Liver (tissue), 9 donors: Measurements from ENCODE around the gene CROCC2. TPM values are rescaled to one million over a fixed set of nuclear protein-coding genes. Genes with fewer than 3 reads are reported as not detected.
A peak's percentile ranks its signal among the peaks of the same experiment; 100 is the strongest.

Experiments used
- DNase-seq: peaks from one replicate; pipeline ENCODE4 v3.0.0-alpha.2; 2017; ENCODE audit warnings: low spot score
- H3K27ac ChIP-seq, 2 donors: one replicate each; pipeline ENCODE4 v1.7.0; 2013; ENCODE audit warnings: inconsistent platforms in 2 of 2, low read length in 2 of 2, control low read depth in 1 of 2, low read depth in 1 of 2, mild to moderate bottlenecking in 1 of 2
- H3K27me3 ChIP-seq, 4 donors: one replicate each; pipeline versions ENCODE4 v1.6.1 to v1.7.0; 2013; ENCODE audit warnings: low read length in 3 of 4, inconsistent platforms in 1 of 4, mild to moderate bottlenecking in 1 of 4, moderate library complexity in 1 of 4; ENCODE audit not compliant: control insufficient read depth in 4 of 4, insufficient read depth in 4 of 4
- H3K36me3 ChIP-seq, 4 donors: one replicate each; pipeline versions ENCODE4 v1.6.1 to v1.7.0; 2013; ENCODE audit warnings: low read length in 3 of 4, mild to moderate bottlenecking in 3 of 4, low read depth in 1 of 4, moderate library complexity in 1 of 4; ENCODE audit not compliant: control insufficient read depth in 4 of 4, insufficient read depth in 3 of 4
- H3K4me1 ChIP-seq, 4 donors: one replicate each; pipeline versions ENCODE4 v1.6.1 to v1.7.0; 2013; ENCODE audit warnings: low read length in 3 of 4, mild to moderate bottlenecking in 3 of 4, moderate library complexity in 1 of 4; ENCODE audit not compliant: control insufficient read depth in 4 of 4, insufficient read depth in 4 of 4
- H3K4me3 ChIP-seq, 3 donors: one replicate each; pipeline versions ENCODE4 v1.6.1 to v1.7.0; 2013; ENCODE audit warnings: low read length in 3 of 3, control low read depth in 1 of 3, low read depth in 1 of 3, mild to moderate bottlenecking in 1 of 3
- H3K9ac ChIP-seq, 2 donors: one replicate each; pipeline ENCODE4 v1.7.0; 2013; ENCODE audit warnings: low read length in 2 of 2, mild to moderate bottlenecking in 2 of 2, moderate library complexity in 2 of 2, control low read depth in 1 of 2, low read depth in 1 of 2
- H3K9me3 ChIP-seq, 4 donors: one replicate each; pipeline versions ENCODE4 v1.6.1 to v1.7.0; 2013; ENCODE audit warnings: low read length in 3 of 4; ENCODE audit not compliant: control insufficient read depth in 4 of 4
- ATF3 ChIP-seq: IDR thresholded peaks from 2 replicates; pipeline ENCODE4 v1.6.1; 2016; ENCODE audit warnings: antibody characterized with exemption
- CTCF ChIP-seq: fragments of 150-350 bp; IDR thresholded peaks from 2 replicates; pipeline ENCODE4 v1.5.1; 2017; ENCODE audit warnings: improper control_type of control experiment, low read depth, low read length; ENCODE audit not compliant: missing input control
- EGR1 ChIP-seq, 2 donors: IDR thresholded peaks; 2 replicates each; pipeline ENCODE4 v1.6.1; 2016 to 2018; ENCODE audit warnings: antibody characterized with exemption in 2 of 2, low read depth in 2 of 2
- FOXA1 ChIP-seq: IDR thresholded peaks from 2 replicates; pipeline ENCODE4 v1.6.1; 2016; ENCODE audit warnings: antibody characterized with exemption
- FOXA2 ChIP-seq: IDR thresholded peaks from 2 replicates; pipeline ENCODE4 v1.6.1; 2016; ENCODE audit warnings: antibody characterized with exemption
- GABPA ChIP-seq, 2 donors: IDR thresholded peaks in 1 of 2; conservative IDR thresholded peaks in 1 of 2; 2 replicates each; pipeline ENCODE4 v1.6.1; 2016; ENCODE audit warnings: antibody characterized with exemption in 2 of 2, mild to moderate bottlenecking in 1 of 2, moderate library complexity in 1 of 2
- HNF4A ChIP-seq, 2 donors: conservative IDR thresholded peaks; 2 replicates each; pipeline ENCODE4 v1.6.1; 2016; ENCODE audit warnings: antibody characterized with exemption in 2 of 2, mild to moderate bottlenecking in 2 of 2
- HNF4G ChIP-seq: IDR thresholded peaks from 2 replicates; pipeline ENCODE4 v1.6.1; 2016; ENCODE audit warnings: antibody characterized with exemption
- JUND ChIP-seq, 2 donors: IDR thresholded peaks; 2 replicates each; pipeline ENCODE4 v1.6.1; 2016; ENCODE audit warnings: antibody characterized with exemption in 2 of 2
- MAX ChIP-seq: IDR thresholded peaks from 2 replicates; pipeline ENCODE4 v1.6.1; 2016; ENCODE audit warnings: antibody characterized with exemption
- NR2F2 ChIP-seq: IDR thresholded peaks from 2 replicates; pipeline ENCODE4 v1.6.1; 2016; ENCODE audit warnings: antibody characterized with exemption
- RAD21 ChIP-seq, 2 donors: IDR thresholded peaks; 2 replicates each; pipeline ENCODE4 v1.6.1; 2016; ENCODE audit warnings: antibody characterized with exemption in 2 of 2, mild to moderate bottlenecking in 2 of 2
- REST ChIP-seq: IDR thresholded peaks from 2 replicates; pipeline ENCODE4 v1.6.1; 2016; ENCODE audit warnings: antibody characterized with exemption, mild to moderate bottlenecking
- RXRA ChIP-seq, 2 donors: IDR thresholded peaks; 2 replicates each; pipeline ENCODE4 v1.6.1; 2017 to 2018; ENCODE audit warnings: antibody characterized with exemption in 2 of 2, mild to moderate bottlenecking in 1 of 2
- SP1 ChIP-seq: IDR thresholded peaks from 2 replicates; pipeline ENCODE4 v1.6.1; 2018; ENCODE audit warnings: antibody characterized with exemption, mild to moderate bottlenecking
- TAF1 ChIP-seq: conservative IDR thresholded peaks from 2 replicates; pipeline ENCODE4 v1.6.1; 2016; ENCODE audit warnings: antibody characterized with exemption, mild to moderate bottlenecking
- YY1 ChIP-seq: IDR thresholded peaks from 2 replicates; pipeline ENCODE4 v1.6.1; 2016; ENCODE audit warnings: antibody characterized with exemption, mild to moderate bottlenecking
- ZBTB33 ChIP-seq: IDR thresholded peaks from 2 replicates; pipeline ENCODE4 v1.6.1; 2016; ENCODE audit warnings: antibody characterized with exemption
- whole genome bisulfite sequencing: extraction: QIAGEN DNeasy Blood & Tissue Kit; methylation state at CpG from one replicate; pipeline ENCODE4 v1.1.7; 2013; 5-methylcytosine and 5-hydroxymethylcytosine counted together
- polyA plus RNA-seq, 2 donors: library from polyadenylated mRNA; stranded (reverse) in 1 of 2; unstranded in 1 of 2; fragments of 200-250 nt in 1 of 2; fragments of >200 nt in 1 of 2; fragmentation: Nextera tagmentation in 1 of 2; extraction: Ambion mirVana in 1 of 2; gene quantifications; one replicate each; pipeline versions ENCODE4 v1.2.1 to v1.2.3, GENCODE V29; 2013 to 2015
- total RNA-seq, 2 donors: library from RNA; depleted of rRNA; stranded (reverse); fragments of >200 nt; gene quantifications; one replicate each; pipeline ENCODE4 v1.2.3, GENCODE V29; 2014
- donor health status: healthy.
- donor health status: healthy.
- donor health status: healthy.
- donor health status: healthy.
- donor health status: healthy.

CROCC2 gene
- total and polyA plus RNA-seq, 4 donors: under 0.01 to 0.13 (median 0.05) TPM

GRCh38 chr2:240933966-240934700 is 28.0 kb downstream of the CROCC2 start:
- Histone ChIP-seq H3K9me3 (peaks cover 0 to 4% (median 0%) of the 10 kb centered on the region in 4 donors), H3K27me3 (no peaks in the 10 kb centered on the region), H3K27ac (no peak overlapping the region), H3K36me3 (no peaks in the 10 kb centered on the region), H3K4me1 (no peaks in the 10 kb centered on the region), H3K9ac (no peak overlapping the region), H3K4me3 (no peak overlapping the region)
- TF ChIP-seq MAX (no peak), FOXA2 (no peak), HNF4G (no peak), RXRA (IDR thresholded peaks at IDR 0.05) (no peak), FOXA1 (no peak), GABPA (IDR thresholded peaks at IDR 0.05 in 1 of 2, conservative IDR thresholded peaks at IDR 0.05 in 1 of 2) (no peak), TAF1 (no peak), YY1 (no peak), NR2F2 (no peak), HNF4A (conservative IDR thresholded peaks at IDR 0.05) (no peak), REST (no peak), CTCF (no peak), SP1 (no peak), EGR1 (IDR thresholded peaks at IDR 0.05; ENCODE audit: low read depth in 2 of 2) (no peak), JUND (IDR thresholded peaks at IDR 0.05) (no peak), ATF3 (no peak), RAD21 (IDR thresholded peaks at IDR 0.05) (no peak), ZBTB33 (no peak)
- WGBS: 90% methylated on average over 23 of the region's 23 CpGs
- peak; percentile 28 for DNase-seq
